Measurements from ENCODE around the gene GNPNAT1.

Gene GNPNAT1

DNA sequence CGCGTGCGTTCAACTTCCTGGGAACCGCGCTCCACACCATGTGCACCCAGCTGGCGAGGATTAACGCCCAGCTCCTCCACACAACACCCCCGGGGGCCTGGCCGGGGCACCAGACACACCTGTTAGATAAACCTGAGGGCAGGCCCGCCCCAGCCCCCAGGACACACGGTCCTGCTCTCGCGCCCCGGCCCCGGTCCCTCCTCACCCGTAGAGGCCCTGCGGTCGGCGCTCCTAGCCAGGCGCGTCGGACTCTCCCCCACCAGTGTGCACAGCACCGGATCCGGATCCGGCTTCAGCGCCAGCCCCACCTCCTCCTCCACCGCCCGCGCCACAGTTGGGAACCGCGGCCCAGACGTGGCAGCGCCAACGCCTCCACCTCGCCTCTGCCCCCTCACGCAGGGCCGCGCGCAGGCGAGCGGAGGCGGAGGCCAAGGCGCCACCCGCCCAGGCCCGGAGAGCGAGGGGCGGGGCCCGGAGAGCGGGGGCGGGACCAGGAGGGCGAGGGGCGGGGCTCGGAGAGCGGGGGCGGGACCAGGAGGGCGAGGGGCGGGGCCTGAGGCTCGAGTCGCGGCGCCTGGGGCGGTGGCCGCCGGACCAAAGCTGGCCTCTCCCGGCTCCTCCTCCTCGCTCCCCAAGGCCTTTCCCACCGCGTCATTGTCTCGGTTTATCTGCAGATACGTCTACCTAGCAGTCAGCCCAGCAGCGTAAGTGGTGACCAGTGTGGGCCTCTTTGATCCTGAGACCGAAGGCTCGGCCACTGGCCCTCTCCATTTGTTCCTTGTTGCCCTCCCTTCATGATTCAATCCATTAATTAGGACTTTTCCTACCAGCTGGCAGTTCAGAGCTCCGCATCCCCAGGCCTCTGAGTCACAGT, at the start of gene GNPNAT1:
TSS of gene GNPNAT1 (minus strand) at position 385 of the 874 bp plus-strand sequence. CDS start 6,957 bp downstream, outside the sequence.
- peak; percentile 92 for DNase-seq (ENCODE audit: low spot score)

GRCh38 chr14:52840877-52841276, 49.5 kb upstream of the GNPNAT1 start:
- DNase-seq (ENCODE audit: low spot score): no peak

DNA sequence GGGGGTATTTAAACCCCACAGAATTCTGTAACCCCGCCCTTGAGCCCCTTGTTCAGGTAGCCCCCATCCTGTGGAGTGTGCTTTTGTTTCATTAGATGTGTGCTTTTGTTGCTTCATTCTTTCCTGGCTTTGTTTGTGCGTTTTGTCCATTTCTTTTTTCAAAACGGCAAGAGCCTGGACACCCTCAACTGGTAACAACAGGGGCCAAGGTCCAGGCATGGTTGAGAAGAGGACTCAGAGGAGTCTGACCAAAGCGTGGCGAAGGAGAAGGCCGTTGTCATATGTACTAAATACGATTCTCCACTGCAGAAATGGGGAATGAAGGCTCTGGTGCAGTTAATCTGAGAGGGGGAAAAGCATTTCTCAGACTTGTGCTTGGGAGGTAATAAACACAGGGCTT, 46.0 kb upstream of the GNPNAT1 start:
- no peak for DNase-seq (ENCODE audit: low spot score)

DNA sequence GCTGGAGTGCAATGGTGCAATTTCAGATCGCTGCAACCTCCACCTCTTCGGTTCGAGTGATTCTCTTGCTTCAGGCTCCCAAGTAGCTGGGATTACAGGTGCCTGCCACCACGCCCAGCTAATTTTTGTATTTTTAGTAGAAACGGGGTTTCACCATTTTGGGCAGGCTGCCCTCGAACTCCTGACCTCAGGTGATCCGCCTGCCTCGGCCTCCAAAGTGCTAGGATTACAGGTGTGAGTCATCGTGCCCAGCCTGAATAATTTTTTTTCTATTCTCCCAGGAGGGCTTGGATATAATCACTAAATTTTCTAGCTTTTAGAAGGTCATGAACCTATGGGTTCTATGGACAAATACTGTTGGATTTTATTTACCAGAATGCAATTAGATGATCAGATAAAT, 44.7 kb upstream of the GNPNAT1 start:
- no peak for DNase-seq (ENCODE audit: low spot score)

DNA sequence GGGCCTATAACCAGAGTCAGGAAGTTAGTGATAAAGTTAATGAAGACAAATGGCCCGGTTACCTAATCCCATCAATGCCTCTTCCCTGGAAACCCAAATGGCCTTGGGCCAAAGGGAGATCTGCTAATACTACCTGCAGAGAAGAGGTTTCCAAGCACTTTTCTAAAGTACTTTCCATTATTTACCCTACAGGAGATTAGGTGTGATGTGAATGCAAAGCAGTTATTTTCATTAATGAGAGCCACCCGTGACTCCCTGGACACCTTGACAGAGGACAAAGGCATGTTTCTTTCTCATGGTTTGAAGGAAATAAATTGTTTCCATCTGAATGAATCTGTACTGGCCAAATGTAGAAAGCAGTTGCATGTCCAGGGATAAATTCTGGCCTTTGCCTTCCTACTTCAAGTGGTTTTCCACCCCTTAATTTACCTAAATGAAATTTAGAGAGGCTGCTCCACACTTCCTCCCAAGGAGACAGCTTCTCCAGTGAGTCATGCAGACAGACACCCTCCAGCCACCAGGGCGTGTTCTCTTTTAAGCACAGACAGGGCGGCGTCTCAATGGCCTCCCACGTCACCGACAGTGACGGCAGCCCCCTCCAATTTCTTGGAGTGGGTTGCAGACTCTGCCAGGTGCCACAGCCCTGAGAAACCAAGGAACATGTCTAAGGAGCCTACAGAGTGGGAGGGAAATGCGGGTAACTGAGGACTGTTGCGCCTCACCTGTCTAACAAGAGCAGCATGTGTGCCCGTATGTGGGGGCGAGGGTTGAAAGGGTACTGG, 43.9 kb upstream of the GNPNAT1 start:
- DNase-seq (ENCODE audit: low spot score): no peak

DNA sequence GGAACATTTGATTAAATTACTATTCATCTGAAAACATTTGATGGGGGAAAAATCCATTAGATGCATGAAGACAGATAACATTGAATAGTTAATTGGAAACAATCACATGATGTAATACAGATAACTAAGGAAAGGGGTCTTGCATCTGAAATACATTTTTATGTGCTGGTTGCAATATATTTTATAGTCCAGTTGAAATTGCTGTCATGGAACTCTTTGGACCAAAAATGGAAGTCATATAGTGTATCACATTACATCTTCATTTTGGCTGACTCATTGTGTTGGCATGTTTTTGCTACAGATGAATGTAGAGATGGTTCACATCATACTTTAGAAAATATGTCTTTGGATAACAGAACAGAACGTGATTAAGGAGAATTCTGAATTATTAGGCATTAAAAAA, 43.0 kb upstream of the GNPNAT1 start:
- DNase-seq (ENCODE audit: low spot score): no peak

DNA sequence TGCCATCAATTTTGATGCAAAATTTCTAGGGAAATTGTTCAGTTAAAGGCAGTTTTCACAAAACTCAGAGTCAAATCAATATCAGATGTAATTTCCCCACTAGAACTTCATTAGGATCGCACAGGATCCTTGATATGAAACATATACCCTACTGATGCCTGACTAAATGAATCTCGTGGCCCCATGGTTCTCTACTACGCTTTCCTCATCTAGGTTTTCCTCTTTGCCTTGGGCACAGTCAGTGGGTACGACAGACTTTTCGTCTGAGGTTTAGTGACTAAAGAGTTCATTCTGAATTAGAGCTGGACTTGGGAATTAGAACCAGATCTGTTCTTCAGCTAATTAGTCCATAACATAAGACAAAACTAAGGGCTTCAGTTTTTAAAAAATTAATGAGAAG, 42.5 kb upstream of the GNPNAT1 start:
- DNase-seq (ENCODE audit: low spot score): no peak

GRCh38 chr14:52829527-52830185, 38.2 kb upstream of the GNPNAT1 start:
- DNase-seq (ENCODE audit: low spot score): no peak

GRCh38 chr14:52827426-52827825, 36.0 kb upstream of the GNPNAT1 start:
- DNase-seq (ENCODE audit: low spot score): no peak

GRCh38 chr14:52825085-52825484, 33.7 kb upstream of the GNPNAT1 start:
- DNase-seq (ENCODE audit: low spot score): peak; percentile 54

GRCh38 chr14:52824462-52824861, 33.1 kb upstream of the GNPNAT1 start:
- DNase-seq (ENCODE audit: low spot score): no peak

- no peak for DNase-seq (ENCODE audit: low spot score)
Measured at GRCh38 chr14:52821805-52822250, 30.4 kb upstream of the GNPNAT1 start.

DNA sequence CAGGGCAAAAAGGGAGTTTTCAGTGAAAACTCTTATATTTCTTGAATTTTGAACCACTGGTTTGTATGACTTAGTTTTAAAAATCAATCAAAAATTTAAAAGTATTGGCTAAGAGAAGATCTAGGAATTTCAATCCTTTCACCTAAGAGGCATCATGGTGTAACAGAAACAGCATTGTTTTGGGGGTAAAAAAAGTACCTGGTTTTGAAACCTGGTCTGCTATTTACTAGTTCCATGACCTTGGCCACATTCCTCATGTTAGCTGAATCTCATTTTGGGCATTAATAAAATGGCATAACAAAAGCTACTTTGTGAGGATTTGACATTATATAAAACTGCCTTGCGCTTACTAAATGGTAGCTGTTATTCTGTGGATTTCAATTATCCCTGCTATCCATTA, 16.7 kb upstream of the GNPNAT1 start:
- DNase-seq (ENCODE audit: low spot score): no peak

GRCh38 chr14:52806115-52806514, 14.7 kb upstream of the GNPNAT1 start:
- no peak for DNase-seq (ENCODE audit: low spot score)

- no peak for DNase-seq (ENCODE audit: low spot score)
Measured at GRCh38 chr14:52802597-52802996, 11.2 kb upstream of the GNPNAT1 start.

- no peak for DNase-seq (ENCODE audit: low spot score)
Measured at GRCh38 chr14:52801014-52801712, 9.8 kb upstream of the GNPNAT1 start.

DNA sequence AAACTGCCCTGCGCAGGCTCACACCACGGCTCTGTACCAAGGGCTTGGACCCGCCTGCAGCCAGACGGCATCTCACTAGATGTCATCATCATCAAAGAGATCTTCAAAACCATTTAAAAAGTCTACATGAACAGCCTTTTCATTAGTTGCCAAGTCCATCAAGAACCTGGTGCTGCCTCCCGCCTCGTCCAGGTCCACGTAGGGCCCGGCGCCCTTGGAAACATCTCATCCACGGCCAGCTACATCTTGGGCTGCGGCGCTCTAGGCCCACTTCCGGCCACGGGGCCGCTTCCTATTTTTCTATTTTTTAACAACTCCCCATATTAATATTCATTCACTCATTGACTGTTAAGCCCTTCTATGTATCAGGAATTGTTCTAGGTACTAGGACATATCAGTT, 7.4 kb upstream of the GNPNAT1 start:
- no peak for DNase-seq (ENCODE audit: low spot score)

DNA sequence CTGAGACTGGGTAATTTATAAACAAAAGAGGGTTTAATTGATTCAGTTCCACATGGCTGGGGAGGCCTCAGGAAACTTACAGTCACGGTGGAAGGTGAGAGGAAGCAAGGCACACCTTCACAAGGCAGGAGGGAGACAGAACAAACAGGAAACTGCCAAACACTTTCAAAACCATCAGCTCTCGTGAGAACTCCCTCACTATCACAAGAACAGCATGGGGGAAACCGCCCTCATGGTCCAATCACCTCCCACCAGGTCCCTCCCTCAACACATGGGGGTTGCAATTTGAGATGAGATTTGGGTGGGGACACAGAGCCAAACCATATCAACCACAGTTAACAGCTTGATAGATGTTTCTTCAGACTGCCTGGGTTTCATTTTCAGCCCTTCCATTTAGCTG, 6.2 kb upstream of the GNPNAT1 start:
- no peak for DNase-seq (ENCODE audit: low spot score)

DNA sequence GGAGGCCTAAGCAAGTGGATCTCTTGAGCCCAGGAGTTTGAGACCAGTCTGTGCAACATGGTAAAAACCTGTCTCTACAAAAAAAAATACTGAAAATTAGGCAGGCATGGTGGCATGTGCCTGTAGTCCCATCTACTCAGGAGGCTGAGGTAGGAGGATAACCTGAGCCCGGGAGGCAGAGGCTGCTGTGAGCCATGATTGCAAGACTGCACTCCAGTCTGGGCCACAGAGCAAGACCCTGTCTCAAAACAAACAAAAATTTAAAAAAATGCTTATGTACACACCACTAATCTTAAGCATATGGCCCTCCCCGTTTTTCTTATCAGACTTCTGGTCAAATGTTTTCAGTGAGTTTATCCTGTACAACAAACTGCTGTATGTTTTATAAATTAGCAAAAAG, 1.7 kb upstream of the GNPNAT1 start:
- DNase-seq (ENCODE audit: low spot score): no peak

DNA sequence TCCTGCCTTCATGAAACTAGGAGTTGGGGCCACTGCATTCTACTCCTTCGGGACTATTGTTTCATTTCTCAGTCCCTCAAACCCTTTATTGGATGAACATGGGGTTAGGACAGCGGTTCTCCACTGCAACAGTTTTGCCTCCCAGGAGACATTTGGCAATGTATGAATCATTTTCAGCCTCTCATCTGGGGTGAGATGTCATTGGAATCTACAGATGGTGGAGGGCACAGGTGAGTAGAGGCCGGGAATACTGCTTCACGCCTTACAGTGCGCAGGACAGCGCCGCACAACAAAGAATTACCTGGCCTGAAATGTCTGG, 649 bp upstream of the GNPNAT1 start:
- no peak for DNase-seq (ENCODE audit: low spot score)

GRCh38 chr14:52790756-52791222, 618 bp downstream of the GNPNAT1 start:
- no peak for DNase-seq (ENCODE audit: low spot score)
